HFF-Myc (cell line): ENCODE data around the gene OAT.

Source experiments
- DNase-seq: peaks from one replicate; pipeline ENCODE4 v3.0.0-alpha.2; 2011; ENCODE audit warnings: low read depth; ENCODE audit errors: extremely low read depth
- H3K4me3 ChIP-seq: replicated peaks from 2 replicates; pipeline ENCODE4 v1.5.1; 2011; ENCODE audit warnings: low read depth, mild to moderate bottlenecking, control low read depth, low read length
- TF ChIP-seq, protein P1 (sequence below): IDR thresholded peaks from 2 replicates; pipeline ENCODE4 v1.5.1; 2012; ENCODE audit warnings: mild to moderate bottlenecking, low read depth, low read length, control low read depth; ENCODE audit errors: missing control alignments

OAT gene

DNA sequence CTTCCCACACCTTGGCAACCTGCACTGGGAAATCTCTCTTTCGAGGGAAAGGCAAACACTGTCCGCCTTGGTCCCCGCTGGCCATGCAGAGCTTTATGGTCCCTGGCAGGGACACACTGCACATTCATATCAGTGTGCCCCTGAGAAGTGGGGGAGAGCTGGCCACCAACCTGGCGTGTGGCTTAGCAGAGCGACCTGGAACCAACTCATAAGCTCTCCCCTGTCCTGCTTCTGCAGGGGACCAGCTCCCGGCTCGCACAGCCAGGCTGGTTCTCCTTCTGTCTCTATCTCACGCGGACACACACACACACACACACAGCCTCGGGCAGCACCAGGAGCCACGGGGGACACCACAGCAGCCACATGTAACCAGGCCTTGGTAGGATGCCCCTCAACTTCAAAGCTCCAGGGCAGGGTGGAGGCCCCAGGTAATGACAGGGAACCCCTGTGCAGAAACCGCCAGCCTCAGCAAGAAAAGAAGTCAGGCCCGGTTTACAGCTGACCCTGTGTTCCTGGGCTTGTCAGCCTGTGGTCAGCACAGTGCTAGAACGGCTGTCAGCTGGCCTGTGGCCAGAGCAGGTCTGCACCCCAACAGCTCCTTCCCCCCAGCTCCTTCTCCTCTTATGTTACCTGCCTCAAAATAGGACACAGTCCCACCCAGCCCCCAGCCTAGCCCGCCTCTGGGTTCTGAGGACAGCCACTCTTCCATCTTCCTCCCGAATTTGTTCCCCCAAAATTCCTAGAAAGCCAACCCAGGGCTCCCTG is 69.3 kb downstream of the OAT start:
- DNase-seq: no peak
- TF ChIP-seq, protein P1, sequence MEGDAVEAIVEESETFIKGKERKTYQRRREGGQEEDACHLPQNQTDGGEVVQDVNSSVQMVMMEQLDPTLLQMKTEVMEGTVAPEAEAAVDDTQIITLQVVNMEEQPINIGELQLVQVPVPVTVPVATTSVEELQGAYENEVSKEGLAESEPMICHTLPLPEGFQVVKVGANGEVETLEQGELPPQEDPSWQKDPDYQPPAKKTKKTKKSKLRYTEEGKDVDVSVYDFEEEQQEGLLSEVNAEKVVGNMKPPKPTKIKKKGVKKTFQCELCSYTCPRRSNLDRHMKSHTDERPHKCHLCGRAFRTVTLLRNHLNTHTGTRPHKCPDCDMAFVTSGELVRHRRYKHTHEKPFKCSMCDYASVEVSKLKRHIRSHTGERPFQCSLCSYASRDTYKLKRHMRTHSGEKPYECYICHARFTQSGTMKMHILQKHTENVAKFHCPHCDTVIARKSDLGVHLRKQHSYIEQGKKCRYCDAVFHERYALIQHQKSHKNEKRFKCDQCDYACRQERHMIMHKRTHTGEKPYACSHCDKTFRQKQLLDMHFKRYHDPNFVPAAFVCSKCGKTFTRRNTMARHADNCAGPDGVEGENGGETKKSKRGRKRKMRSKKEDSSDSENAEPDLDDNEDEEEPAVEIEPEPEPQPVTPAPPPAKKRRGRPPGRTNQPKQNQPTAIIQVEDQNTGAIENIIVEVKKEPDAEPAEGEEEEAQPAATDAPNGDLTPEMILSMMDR: no peak
- no peak overlapping the region for H3K4me3 ChIP-seq

DNA sequence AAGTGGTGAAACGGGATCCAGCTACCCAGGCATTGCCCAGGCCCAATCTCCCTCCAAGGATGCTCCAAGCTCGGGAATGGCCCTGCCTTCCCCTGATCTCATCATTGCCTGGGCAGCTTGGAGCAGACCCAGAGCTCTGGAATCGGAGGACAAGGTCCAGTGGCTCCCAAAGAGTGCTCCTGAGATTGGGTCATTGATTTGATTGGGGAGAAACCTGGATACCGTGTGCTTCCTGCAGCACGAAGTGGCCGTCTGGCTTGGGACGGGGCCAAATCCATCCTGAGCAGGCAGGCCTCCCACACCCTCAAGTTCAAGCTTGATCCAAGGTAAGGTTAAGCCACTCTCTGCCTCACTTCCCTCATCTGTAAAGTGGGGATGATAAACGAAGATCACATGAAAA is 69.9 kb downstream of the OAT start:
- no peak for DNase-seq
- no peak overlapping the region for H3K4me3 ChIP-seq
- TF ChIP-seq, protein P1: no peak

DNA sequence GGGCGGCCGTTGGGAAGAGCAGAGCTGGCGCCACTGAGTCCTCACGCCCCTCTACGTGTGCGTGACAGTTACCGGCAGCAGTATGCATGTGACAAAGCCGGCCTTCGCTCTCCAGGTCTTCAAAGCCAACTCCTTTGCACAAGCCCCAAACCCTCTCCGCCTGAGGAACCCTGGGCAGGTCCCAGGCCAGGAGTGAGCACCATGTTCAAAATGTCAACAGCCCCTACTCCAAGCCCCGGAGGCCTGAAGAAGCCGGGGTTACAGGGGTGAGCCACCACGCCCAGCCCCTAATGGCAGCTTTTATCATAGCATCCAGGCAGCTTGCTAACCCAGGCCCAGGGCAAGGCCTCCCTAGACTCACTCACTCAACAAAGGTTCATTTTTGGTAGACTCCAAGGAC is 70.8 kb downstream of the OAT start:
- H3K4me3 ChIP-seq: no peak overlapping the region
- TF ChIP-seq, protein P1: no peak
- DNase-seq: no peak
